Thyroid gland (tissue), 4 donors: ENCODE results near the gene C1orf35.

Source experiments
- CTCF ChIP-seq, 6 experiments: fragments of 200-600 bp in 3 of 6; fragments of 450-650 bp in 3 of 6; sonication (generic) in 3 of 6; IDR thresholded peaks; one replicate each; pipeline ENCODE4 v1.5.1; 2016 to 2019; ENCODE audit warnings: antibody characterized with exemption in 6 of 6, mild to moderate bottlenecking in 2 of 6, inconsistent platforms in 1 of 6, moderate library complexity in 1 of 6
- POLR2A ChIP-seq, 2 donors: fragments of 450-650 bp; IDR thresholded peaks; one replicate each; pipeline ENCODE4 v1.6.1; 2017; ENCODE audit warnings: antibody characterized with exemption in 2 of 2, mild to moderate bottlenecking in 2 of 2, moderate library complexity in 1 of 2

GRCh38 chr1:228097333-228098081 lies 5.6 kb downstream of the C1orf35 start:
- TF ChIP-seq CTCF (IDR thresholded peaks at IDR 0.05) (no peak), POLR2A (IDR thresholded peaks at IDR 0.05) (no peak)
